GM18508 (cell line): ENCODE data around the gene ADGRL3.

Experiments
- ATAC-seq: cut with Tn5 transposase; IDR thresholded peaks from one replicate; pipeline ENCODE4 v1.9.1; 2021; ENCODE audit warnings: moderate number of reproducible peaks; ENCODE audit not compliant: insufficient read depth, unreplicated experiment

Gene ADGRL3

GRCh38 chr4:61406677-61407076 lies 206.6 kb downstream of the ADGRL3 start:
- no peak for ATAC-seq

DNA sequence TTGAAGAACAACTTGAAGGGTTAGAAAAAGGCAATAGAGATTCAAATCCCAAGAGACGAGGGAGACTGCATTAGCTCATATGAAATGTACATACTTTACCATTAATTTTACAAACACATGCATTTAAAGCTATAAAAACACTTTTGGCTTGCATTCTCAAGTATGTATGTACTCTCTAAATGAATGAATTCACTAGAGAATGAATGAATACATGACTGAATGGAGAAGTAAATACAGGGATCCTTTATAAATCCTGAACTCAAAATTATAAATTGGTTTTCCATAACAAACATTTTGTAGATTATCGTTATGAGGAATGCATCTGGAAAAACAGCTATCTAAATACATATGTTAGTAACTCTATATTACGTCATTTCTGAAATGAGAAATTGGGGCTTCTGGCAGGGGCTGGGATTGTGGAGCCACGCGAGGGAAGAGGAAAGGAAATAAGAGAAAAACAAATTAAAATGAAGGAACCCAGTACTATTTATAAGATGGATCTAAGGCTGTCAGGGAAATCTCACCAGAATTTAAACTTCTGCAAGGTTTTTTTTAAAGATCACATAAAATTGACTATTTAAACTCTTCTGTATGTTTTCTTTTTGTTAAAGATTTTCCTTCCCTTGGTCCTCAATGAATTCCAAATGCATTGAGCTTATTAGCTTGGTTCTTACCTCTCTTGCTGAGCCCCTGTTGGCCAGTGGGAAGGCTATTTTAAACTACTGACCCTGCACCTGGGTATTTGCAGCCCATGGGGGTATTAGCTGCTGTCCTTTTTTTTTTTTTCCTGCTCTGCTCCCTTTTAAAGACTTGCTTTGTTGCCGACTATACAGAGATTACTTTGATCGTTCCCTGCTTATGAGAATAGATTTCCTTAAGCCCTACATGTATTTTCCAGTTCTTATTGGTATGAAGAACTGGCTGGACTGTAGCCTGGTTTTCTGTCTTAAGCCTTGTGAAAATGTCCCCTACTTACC lies 207.8 kb downstream of the ADGRL3 start:
- ATAC-seq: no peak

- ATAC-seq: no peak
Measured at GRCh38 chr4:61408861-61409260, 208.7 kb downstream of the ADGRL3 start.

- ATAC-seq: no peak
Measured at GRCh38 chr4:61411241-61411640, 211.1 kb downstream of the ADGRL3 start.

GRCh38 chr4:61425315-61425714 lies 225.2 kb downstream of the ADGRL3 start:
- no peak for ATAC-seq

GRCh38 chr4:61426229-61426628 lies 226.1 kb downstream of the ADGRL3 start:
- ATAC-seq: no peak

GRCh38 chr4:61427099-61427817 lies 227.1 kb downstream of the ADGRL3 start:
- ATAC-seq: no peak

- no peak for ATAC-seq
Measured at GRCh38 chr4:61427818-61428495, 227.8 kb downstream of the ADGRL3 start.

DNA sequence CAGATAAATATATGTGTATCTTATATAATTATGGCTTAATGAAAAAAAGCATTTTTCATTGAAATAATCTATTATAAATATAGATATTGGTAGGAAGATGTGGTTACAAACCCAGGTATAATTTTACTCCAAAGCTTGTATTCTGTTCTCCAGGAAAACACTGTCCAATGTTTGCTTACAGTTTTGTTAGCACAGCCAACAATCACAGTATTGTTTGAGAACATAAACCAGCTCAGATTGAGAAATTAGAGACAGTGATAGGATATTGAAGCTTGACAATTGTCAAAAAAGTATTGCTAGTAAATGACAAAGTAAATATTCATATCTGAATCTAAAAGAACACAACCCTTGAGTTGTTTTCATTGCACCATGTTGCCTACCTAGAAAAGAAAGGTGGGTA lies 228.8 kb downstream of the ADGRL3 start:
- no peak for ATAC-seq

DNA sequence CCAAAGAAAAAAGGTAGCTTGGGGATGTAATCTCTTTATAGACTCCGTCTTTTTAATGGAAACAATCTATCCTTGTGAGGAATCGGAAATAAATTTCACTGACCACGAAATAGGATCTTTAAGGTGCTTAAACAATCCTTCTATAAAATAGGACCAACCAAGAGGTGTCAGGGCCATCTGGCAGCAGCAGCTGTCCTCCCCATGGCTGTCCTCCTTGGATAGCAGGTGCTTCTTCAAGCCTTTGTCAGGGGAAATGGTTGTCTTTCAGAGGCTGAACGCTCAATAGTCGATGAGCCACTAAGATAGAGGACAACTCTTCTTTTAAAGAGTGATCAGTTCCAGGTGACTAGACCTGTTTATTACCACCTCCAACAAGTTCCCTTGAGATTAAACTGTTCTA lies 231.0 kb downstream of the ADGRL3 start:
- ATAC-seq: no peak

GRCh38 chr4:61437923-61438322 lies 237.8 kb downstream of the ADGRL3 start:
- no peak for ATAC-seq

DNA sequence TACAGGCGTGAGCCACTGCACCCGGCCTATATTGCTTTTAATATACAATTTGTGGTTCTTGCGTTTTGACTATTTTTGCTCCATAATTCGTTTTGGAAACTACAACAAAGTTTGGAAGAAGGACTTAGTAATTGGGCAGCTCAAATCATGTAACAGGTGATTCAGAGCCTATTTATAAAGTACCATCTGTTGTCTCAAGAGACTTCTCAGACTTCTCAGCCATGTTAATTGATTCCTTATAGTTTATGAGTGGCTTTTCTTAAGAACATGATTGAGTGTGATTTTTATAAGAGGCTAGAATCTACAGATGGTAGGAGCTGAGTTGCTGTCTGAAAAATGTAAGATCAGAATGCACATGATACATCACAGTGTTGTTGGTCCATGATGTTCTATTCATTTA lies 240.2 kb downstream of the ADGRL3 start:
- no peak for ATAC-seq

DNA sequence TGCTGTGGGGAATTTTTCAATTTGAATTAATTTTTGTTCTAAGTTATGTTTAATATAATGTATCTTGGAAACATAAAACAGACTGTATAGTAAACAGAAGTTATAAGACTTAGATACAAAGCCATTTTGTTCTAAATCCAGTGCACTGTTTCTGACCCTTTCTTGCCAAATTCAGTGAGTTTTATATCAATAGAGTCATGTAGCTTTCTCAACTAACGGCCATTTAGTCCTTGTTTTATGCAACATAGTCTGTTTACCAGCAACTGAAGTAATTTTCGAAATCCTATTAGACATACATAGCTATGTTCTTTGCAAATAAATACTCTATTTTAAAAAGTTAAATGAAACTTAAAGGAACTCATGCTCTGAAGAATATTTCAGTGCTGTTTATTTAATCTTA lies 242.8 kb downstream of the ADGRL3 start:
- no peak for ATAC-seq

- ATAC-seq: no peak
Measured at GRCh38 chr4:61443813-61444510, 243.8 kb downstream of the ADGRL3 start.

GRCh38 chr4:61445374-61446063 lies 245.4 kb downstream of the ADGRL3 start:
- ATAC-seq: no peak

DNA sequence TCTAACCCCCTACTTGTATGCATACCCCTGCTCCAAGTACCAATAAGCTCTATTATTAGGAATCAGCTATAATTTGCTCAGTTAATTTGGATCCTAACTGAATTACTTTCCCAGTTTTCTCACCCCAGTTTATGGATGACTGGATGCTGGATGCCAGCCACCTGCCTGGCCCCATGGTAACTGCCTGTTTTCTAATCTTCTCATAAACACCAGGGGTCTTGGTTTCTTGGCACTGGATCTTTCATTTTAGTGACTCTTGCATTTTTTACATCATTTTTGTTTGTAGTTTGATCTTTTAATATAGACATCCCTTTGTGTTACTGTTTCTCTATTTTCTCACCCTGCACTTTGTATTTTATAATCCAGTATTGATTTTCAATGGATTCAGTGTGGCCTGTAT lies 246.8 kb downstream of the ADGRL3 start:
- no peak for ATAC-seq

DNA sequence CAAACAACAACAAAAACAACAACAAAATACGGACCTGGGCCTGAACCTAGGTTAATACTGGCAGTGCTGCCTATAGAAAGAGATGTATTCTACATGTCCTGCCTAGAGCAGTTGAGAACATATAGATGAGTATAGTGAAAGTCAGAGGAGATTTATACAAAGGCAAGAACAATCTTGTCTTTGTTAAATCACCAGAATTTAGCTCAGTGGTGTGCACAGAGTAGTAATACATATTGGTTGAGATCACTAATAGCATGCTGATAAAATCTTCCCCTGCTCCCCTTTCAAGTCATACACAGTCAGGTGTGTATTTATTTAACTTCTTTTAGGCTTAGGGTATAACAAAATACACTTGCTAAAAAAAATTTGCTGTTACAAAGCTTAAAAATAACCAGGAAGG lies 247.8 kb downstream of the ADGRL3 start:
- ATAC-seq: no peak

DNA sequence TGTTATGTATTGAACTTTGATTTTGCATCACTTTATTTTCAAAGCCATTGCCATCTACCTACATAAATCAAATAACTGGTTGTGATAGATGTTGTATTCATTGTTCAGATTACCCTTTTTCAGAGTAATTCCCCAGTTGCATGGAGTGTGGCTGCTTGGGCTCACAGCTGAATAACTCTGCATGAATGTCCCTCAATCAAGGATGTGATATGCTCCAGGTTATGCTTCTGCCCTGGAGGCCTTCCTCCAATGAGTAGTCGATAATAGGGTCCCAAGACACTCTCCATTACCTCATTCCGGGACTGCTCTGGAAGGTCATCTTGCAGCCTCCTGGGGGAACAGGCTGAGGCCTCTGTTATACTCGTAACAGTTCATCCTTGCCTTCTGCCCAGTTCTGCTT lies 251.8 kb downstream of the ADGRL3 start:
- no peak for ATAC-seq

- ATAC-seq: no peak
Measured at GRCh38 chr4:61461956-61462355, 261.8 kb downstream of the ADGRL3 start.
